IPS-11a (cell line): ENCODE data around the gene TBATA.

Experiments
- H3K4me3 ChIP-seq: one replicate; pipeline ENCODE4 v1.5.1; 2013; ENCODE audit warnings: low read depth, low read length, control low read depth

Gene TBATA

GRCh38 chr10:70747192-70747965, 37.8 kb downstream of the TBATA start:
- no peak overlapping the region for H3K4me3 ChIP-seq

- no peak overlapping the region for H3K4me3 ChIP-seq
Observed at GRCh38 chr10:70745555-70745954, 39.6 kb downstream of the TBATA start.

DNA sequence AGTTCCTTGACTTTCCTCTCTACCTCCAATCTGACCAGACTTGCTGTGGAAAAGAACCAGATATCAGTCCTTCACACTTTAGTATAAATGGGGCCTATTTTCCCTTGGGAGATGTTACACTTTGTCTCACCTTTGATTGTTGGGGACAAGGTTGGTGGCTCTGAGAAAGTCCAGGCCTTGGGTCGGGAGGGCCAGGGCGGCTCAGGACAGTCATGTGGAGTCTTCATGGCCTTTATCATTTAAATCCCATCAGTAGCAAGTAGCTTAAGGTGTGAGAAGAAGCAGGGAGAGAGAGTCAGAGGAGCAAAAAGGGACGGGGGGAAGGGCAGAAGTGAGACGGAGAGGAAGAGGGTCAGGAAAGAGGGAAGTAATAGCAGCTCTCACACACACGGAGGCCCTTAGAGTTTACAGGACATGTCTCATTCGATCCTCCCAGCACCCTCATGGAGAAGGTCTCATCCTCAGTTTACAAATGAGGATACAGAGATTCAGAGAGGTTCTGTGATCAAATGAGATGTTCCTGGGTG, 40.5 kb downstream of the TBATA start:
- H3K4me3 ChIP-seq, result no peak overlapping the region

- H3K4me3 ChIP-seq, result no peak overlapping the region
Observed at GRCh38 chr10:70743879-70744278, 41.3 kb downstream of the TBATA start.

DNA sequence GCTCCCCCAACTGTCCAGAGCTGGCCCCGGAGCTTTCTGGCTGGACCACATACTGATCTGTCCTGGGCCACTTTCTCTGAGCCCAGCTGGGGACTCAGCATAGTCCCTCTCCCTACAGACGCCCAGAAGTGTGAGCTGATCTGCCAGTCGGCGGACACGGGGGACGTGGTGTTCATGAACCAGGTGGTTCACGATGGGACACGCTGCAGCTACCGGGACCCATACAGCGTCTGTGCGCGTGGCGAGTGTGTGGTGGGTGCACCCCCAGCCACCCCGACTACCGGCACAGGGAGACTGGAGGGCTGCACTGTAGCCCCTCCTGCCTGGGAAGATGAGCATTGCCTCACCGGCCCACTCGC, 41.8 kb downstream of the TBATA start:
- H3K4me3 ChIP-seq, result no peak overlapping the region

DNA sequence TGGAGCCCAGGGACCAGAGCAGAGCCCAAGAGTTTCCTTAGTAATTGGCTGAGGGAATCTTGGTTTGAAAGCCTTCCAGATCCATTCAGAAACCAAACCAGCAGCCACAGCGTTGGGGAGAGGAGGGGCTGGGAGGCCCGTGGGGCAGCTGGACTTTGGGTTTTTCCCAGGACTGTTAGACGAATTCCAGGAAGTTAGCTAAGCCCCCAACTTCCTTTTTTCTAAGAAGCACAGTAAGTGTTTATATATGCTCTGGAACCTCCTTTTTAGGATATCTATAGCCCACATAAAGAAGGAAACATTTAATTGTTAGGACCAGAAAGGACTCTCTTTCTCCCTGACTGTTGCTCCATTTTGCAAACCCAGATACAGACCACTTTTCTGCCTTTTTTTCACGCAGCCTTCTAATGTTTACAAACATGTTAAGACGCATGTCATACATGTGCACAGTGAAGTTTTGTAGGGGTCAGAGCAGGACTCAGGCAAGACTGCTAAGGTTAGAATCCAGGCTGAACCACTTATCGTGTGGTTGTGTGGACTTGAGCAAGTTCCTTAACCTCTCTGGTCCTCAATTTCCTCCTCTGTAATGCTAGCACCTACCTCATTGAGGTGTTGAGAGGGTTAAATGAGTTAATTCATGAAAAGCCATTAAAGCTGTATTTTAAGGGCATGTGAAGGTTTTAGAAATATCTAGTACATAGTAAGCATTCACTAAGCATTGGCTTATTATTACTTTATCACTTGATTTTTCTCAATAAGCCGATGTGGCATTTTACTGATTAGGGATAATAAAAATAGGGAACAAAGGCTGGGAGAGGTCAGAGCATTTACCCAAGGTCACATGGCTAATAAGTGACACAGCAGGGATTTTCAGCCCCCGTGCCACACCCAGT, 42.4 kb downstream of the TBATA start:
- no peak overlapping the region for H3K4me3 ChIP-seq

GRCh38 chr10:70740406-70741288, 44.5 kb downstream of the TBATA start:
- no peak overlapping the region for H3K4me3 ChIP-seq

- no peak overlapping the region for H3K4me3 ChIP-seq
Observed at GRCh38 chr10:70738761-70739121, 46.4 kb downstream of the TBATA start.

DNA sequence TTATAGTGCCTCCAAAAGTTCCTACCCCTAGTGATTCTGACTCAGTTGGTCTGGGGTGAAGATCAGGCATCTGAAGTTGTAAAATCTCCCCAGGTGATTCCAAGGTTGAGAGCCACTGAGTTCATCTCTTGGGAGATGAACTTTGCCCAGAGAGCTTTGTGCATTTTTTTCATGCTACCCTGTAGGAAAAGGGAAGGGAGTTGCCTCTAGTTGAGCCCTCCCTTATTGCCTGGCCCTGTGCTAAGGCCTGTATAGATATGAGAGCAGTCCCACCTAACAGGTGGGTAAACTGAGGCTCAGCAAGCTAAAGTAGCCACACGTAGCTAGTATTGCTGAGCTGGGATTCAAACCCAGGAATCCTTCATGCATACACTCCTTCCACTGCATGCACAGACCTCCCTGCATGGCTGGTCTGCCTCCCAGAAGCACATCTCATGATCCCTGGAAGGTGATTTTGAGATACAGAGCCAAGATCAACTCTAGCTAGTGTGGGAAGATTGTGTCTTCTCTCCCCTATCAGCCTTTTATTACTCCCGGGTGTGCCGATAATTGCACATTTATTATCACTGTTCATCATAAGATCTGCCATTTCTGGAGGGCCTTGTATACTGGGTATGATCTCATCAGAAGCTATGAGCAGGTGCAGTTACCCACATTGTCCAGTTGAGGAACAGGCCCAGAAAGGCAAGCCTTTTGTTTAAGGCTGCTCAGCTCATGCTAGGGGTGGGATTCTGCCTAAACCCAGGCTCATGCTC, 47.0 kb downstream of the TBATA start:
- no peak overlapping the region for H3K4me3 ChIP-seq

GRCh38 chr10:70737250-70737649, 47.9 kb downstream of the TBATA start:
- no peak overlapping the region for H3K4me3 ChIP-seq

DNA sequence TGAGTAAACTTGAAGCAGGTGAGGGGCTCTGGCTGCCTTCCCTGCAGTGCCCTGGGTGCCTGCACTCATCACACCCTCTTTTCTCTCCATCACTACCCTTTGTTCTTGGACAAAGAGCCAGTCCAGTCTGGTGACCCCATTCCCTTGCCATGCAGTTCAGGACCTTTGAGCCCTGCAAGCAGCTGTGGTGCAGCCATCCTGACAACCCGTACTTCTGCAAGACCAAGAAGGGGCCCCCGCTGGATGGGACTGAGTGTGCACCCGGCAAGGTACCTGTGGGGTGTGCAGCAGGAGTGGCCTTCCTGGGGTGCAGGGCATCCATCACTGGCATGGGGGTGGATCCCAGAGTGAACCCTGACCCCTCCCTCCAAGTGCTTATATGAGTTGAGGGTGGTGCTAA, 48.7 kb downstream of the TBATA start:
- H3K4me3 ChIP-seq, result no peak overlapping the region

DNA sequence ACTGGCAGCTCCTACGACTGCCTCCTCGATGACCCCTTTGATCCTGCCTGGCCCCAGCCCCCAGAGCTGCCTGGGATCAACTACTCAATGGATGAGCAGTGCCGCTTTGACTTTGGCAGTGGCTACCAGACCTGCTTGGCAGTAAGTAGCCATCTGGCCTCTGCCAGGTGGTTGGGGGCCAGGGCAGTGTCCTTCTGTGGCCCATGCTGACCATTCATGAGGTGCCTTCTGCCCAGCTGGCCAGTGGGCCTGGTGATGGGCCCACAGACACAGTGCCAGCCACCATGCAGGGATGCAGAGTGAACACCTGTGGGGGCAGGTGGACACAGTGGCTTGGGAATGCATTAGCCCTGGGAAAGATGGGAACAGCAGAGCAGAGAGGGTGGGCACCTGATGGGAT, 50.0 kb downstream of the TBATA start:
- no peak overlapping the region for H3K4me3 ChIP-seq

DNA sequence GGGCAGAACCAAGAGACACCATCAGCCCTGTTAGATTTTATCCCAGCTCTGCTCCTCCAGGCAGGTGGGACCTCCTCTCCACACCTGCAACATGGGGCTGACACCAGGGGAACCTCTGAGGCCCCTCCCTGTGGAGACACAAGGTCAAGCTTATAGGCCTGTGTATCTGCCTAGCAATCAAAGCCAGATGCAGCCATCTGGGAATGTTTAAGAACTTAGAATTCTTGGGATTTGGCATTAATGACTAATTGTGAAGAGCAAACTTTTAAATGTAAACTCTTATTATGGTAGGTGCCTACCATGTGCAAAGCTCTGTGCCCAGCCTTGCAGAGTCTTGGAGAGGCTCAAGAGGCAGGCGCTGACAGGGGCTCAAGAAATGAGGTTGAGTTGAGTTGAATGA, 52.1 kb downstream of the TBATA start:
- H3K4me3 ChIP-seq, result no peak overlapping the region

DNA sequence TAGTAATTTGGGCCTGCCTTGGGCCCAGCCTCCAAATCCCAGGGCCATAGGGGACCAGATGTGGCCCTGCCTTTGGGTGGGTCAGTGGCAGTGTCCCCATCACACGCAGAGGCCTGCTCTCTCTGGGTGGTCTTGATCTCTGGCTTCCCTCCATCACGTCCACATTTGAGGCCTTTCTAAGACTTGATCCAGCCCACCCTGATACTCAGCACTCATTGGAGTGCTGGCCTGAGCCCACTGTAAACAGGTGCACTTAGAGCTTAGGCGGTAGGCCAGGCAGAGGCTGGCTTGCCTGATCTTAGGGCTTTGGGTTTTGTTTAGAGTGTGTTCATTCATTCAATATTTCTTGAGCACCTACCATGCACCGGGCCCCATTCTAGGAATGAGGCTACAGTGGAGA, 52.6 kb downstream of the TBATA start:
- no peak overlapping the region for H3K4me3 ChIP-seq

DNA sequence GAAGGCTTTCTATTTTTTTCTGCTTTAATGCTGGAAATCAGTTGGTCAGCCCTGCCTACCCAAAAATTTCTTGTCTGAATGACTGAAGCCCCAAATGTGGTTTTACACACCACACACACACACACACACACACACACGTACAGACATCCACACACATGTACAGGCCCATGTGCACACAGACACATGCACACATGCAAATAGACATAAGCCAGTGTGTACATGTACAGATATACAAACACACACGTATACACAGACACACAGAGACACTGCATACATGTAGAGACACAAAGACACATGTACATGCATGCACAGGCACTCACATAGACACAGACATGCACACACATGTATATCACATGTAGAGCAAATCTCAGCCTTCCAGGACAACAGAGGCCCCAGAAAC, 54.2 kb downstream of the TBATA start:
- no peak overlapping the region for H3K4me3 ChIP-seq

DNA sequence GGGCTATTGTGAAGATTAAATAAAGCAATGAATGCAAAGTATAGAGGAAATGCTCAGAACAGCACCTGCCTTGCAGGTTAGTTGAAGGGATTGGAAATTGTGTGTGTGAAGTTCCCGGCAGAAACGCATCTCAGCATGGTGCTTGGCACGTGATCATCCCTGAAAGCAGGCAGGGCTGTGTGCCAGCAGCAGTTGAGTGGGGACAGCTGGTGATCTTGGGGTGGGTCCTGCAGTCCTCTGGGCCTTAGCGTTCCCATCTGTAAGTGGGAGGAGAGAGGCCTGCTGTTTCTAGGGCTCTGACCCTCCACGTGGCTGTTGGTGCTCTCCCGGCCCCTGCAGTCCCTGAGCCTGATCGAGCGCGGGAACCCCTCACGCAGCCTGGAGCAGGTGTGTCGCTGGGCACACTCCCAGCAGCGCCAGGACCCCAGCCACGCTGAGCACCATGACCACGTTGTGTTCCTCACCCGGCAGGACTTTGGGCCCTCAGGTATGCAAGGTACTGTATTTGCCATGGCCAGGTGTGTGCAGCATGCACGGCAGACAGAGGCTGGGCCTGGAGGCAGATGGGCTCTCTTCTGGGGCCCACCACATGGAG, 55.3 kb downstream of the TBATA start:
- H3K4me3 ChIP-seq, result no peak overlapping the region

DNA sequence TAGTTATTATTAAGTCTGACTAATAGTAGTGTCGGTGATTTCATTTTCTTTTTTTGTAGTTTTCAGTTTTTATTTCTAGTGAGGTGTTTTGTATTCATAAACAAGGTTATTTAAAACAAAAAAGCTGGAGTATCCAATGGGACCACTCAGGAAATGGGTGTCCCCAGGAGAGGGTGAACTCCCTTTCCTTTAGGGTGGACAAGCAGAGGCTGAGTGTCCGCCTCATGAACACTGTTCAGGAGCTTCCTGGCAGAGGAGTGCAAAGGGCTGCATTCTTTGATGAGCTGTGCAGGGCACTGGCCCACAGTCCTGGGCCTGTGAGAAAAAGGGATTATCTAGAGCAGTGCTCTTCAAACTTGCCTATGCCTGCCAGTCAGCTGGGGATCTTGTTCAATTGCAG, 56.8 kb downstream of the TBATA start:
- no peak overlapping the region for H3K4me3 ChIP-seq

DNA sequence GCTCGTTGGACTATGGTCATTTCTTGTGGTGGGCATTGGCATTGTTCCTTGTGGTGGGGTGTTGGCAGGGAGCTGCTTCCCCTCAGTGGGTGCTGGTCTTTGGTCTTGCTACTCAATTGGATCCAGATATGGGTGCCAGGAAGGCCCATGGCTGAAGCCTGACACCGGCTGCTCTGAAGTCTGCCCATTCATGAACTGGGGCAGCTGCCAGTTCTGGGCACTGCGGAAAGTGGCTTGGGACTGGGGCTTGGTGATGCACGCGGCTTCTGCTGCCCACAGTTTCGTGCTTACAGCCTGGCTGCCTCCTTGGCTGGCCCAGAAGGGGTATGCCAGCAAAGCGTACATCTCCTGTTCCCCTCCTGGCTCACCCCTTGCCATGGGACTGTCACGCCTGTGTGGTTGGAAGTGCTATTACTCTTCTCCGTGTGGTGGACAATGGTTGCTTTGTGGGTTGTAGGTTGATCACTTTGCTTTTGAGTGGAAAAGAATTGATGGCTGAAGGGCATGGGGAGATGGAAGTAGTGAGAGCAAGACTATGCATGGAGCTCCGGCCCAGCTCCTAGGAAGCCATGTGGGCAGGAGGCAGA, 58.2 kb downstream of the TBATA start:
- H3K4me3 ChIP-seq, result no peak overlapping the region

- no peak overlapping the region for H3K4me3 ChIP-seq
Observed at GRCh38 chr10:70723771-70724170, 61.4 kb downstream of the TBATA start.
